ENCODE results near the gene TBCC.

DNA sequence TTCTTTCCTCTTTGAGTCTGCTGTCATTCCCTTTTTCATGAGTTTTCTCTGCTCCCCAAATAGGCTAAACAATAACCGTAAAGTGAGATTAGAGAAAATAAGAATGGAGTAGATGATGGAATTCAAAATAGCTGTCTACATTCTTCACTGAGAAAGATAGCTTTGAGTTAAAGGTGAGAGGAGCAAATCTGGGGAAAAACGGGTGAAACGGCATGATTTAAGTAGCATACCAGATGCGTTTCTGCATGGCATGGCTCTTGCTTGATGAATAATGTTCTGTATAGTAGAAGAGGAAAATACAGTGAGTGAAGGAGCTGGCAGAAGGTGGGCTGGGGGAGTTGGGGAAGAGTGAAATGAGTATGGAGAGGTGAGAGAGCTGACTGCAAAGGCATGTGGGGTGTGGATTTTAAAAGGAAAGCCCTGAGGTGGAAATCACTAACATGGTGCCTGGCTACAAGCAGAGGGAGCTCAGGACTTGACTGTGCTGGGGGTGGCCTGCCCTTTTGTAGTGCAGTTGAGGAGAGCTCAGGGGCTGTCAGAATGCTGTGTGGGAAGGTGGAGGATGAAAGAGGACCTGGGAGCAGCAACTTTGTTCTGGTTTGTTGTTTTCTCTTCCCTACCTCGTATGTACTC lies 44.8 kb upstream of the TBCC start:
- TF ChIP-seq CTCF (IDR thresholded peaks at IDR 0.05; ENCODE audit: insufficient read depth, low read length, poor library complexity, severe bottlenecking) (no peak), EZH2phosphoT487 (conservative IDR thresholded peaks at IDR 0.05; ENCODE audit: low read length) (no peak)

Data from SU-DHL-6 (cell line).